Nucleus accumbens (tissue), 56 donors: ENCODE data around the gene PLIN5.
"Not testable (repeated sequence)": the region's sequence is repeated elsewhere in the genome, so short reads cannot be mapped to it uniquely, and the experiment has no call there.

Experiments
- DNase-seq, 56 donors: peaks; one replicate each; lab custom pipeline; 2025; lab: John Stamatoyannopoulos, UW

Gene PLIN5

GRCh38 chr19:4547303-4548237 is 12.5 kb upstream of the PLIN5 start:
- no peak for DNase-seq

- DNase-seq, result no peak
Measured at GRCh38 chr19:4543842-4544647, 9.0 kb upstream of the PLIN5 start.

GRCh38 chr19:4542896-4543841 is 8.1 kb upstream of the PLIN5 start:
- peak in 1 of 56 donors; percentile 36 for DNase-seq

DNA sequence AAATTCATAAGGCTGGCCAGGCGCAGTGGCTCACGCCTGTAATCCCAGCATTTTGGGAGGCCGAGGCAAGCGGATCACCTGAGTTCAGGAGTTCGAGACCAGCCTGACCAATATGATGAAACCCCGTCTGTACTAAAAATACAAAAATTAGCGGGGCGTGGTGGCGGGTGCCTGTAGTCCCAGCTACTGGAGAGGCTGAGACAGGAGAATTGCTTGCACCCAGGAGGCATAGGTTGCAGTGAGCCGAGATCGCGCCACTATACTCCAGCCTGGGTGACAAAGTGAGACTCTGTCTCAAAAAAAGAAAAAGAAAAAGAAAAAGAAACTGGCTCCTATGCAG is 6.8 kb upstream of the PLIN5 start:
- DNase-seq, result not testable (repeated sequence)

DNA sequence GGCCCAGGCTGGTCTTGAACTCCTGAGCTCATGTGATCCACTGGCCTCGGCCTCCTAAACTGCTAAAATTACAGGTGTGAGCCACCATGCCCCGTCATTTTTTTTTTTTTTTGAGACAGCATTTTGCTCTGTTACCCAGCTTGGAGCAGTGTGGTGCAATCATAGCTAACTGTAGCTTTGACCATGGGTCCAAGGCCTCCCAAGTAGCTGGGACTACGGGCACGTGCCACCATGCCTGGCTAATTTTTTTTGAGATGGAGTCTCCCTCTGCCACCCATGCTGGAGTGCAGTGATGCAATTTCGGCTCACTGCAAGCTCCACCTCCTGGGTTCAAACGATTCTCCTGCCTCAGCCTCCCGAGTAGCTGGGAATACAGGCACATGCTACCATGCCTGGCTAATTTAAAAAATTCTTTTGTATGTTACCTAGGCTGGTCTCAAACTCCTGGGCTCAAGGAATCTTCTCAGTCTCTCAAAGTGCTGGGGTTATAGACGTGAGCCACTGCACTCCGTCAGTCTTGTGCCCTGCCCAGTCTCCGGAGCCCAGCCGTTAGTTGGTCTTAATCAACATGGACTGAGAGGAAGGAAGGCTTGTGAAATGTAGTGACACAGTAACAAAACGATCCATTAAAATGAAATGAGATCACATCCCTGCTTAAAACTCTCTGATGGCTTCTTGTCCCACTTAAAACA is 6.2 kb upstream of the PLIN5 start:
- no peak for DNase-seq

DNA sequence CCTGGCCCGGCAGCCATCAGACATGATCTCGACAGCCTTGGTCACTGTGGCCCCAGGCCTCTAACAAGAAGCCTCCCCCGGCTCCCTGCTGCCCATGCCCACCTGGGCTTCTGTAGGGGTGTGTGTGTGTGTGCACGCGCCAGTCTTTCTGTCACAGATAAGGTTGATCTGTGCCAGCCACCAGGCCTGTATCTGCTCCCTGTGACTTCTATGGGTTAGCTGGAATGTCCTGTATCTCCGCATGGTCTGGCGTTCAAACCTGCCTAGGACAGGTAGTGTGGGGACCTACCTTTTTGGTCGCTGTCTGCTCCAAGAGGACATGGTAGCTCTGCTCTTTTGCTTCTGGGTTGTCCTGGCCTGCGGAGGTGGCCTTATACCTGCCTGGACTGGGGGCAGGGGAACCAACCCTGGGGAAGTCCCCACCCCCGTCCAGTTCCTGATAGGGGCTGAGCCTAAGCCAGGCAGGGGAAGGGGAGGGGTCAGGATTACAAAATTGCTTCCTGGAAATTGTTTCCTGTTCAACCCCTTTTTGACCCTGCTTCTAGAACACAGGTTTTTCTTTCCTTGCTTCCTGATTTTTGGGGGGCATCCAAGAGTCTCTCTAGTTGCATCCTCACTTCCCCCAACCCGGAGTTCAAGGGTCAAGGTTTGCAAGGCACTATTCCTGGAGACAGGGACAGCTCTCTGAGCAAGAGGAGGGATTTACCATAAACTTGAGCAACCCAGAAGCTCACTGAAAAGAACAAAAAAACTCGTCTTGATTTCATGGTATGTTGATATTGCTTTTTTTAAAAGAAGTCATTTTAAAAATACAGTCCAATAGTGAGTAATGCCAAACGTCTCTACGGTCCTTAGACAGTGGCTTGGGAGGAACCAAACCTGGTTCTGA is 4.9 kb upstream of the PLIN5 start, which contains the start of gene LRG1:
Gene LRG1, minus strand, starts transcription at position 344 of the 889 bp plus-strand sequence. Its CDS starts 23 bp downstream, at position 321.
- DNase-seq, result no peak

DNA sequence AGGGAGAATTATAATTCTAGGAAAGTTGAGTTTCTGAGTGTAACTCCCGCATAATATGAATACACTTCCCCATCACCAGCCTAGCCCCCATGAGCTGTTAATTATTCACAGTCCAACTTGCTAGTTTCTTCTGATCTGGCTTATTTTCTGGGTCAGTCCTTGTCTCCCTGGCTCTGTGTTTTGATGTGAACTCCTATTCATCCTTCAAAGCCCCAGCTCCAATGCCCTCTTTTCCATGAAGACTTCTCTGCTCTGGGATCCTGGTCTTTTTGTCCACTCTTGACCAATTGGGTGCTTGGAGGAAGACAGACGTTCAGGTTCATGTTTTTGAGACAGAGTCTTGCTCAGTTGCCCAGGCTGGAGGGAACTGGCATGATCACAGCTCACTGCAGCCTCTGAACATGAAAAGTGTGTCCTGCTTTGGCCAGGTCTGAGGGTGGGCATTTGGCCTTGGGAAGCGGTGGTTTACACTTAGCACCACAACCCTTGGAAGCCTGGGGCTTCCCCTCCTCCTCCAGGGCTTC is 4.2 kb upstream of the PLIN5 start:
- no peak for DNase-seq

DNA sequence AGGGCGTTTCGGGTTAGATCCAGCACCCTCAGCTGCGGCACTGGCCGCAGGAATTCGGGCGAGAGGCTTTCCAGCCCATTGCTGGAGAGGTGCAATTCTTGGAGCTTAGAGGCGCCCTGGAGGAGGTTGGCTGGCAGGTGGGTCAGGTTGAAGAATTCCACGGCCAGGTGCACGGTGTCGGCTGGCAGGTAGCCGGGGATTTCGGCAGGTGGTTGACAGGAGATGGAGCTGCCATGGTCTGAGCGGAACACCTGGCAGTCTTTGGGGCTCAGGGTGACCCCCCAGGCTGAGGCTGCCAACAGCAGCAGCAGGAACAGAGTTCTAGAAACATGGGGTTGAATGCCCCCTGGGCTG is 3.6 kb upstream of the PLIN5 start:
- no peak for DNase-seq

- DNase-seq, result no peak
Measured at GRCh38 chr19:4537953-4538600, 3.1 kb upstream of the PLIN5 start.

- DNase-seq, result no peak
Measured at GRCh38 chr19:4536798-4537197, 1.8 kb upstream of the PLIN5 start.

GRCh38 chr19:4533835-4534424 is 1.1 kb downstream of the PLIN5 start:
- DNase-seq, result no peak

DNA sequence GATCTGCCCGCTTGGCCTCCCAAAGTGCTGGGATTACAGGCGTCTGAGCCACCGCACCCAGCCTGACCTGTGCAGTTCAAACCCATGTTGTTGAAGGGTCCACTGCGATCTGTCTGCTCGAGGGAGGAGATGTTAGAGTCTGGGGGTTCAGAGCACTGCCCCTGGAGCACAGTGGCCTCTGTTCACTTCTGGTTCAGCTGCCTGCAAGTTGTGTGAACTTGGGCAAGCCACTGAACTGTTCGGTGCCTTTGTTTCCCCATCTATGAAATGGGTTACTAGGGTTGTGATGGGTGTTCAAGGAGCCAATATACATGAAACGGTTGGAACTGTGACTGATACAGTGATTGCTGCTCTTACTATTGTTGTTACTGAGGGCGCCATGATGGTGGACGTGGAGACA is 1.7 kb downstream of the PLIN5 start:
- DNase-seq, result no peak

GRCh38 chr19:4531562-4532165 is 3.4 kb downstream of the PLIN5 start:
- no peak for DNase-seq

DNA sequence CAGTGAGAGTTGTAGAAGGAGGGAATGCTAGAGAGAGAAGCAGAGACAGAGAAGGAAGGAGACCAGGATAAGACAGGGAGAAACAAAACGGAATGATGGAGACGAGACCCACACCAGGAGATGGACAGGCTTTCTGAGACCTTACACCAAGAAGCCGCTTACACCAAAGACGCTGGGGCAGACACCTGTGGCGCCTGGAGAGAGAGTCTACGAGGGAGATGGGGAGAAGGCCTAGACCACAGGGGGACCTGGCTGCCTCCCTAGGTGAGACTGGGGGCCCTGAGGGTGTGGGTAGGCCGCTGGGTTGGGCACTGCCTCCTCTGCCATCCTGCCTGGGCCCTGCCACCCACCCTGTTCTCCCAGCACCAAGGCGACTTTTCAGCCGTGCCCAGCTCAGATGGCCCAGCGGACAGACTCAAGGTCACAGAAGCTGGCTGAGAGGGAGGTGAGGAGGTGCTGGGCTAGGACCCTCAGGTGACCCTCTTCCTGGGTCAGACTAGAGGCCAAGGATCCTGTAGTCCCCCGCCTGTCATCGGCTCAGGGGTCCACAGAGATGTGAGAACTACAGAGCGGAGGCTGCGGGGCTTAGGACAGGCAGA is 5.0 kb downstream of the PLIN5 start:
- no peak for DNase-seq

GRCh38 chr19:4528843-4529242 is 6.2 kb downstream of the PLIN5 start:
- no peak for DNase-seq

- not testable (repeated sequence) for DNase-seq
Measured at GRCh38 chr19:4527377-4527776, 7.6 kb downstream of the PLIN5 start.

GRCh38 chr19:4525563-4526002 is 9.4 kb downstream of the PLIN5 start:
- DNase-seq, result no peak
